B cell (primary cell): Measurements from ENCODE around the gene FATE1. TPM values are rescaled to one million over a fixed set of nuclear protein-coding genes. Genes with fewer than 3 reads are reported as not detected.

ENCODE experiments used
- ATAC-seq: fragments of 200-7000 bp; cut with Tn5 transposase; one replicate; pipeline ENCODE4 v1.10.0; 2021; ENCODE audit warnings: low read depth, mild to moderate bottlenecking, moderate number of reproducible peaks, moderate library complexity
- CTCF ChIA-PET: fragments of 350-600 bp; sonication (Branson Sonifier 250); formaldehyde crosslinking; loops from one replicate; lab custom pipeline; 2021; ENCODE audit warnings: antibody characterized with exemption, inconsistent platforms; lab: Charles Lee
- POLR2A ChIA-PET: fragments of 350-600 bp; sonication (Branson Sonifier 250); formaldehyde crosslinking; loops from one replicate; lab custom pipeline; 2021; ENCODE audit warnings: antibody characterized with exemption; lab: Charles Lee
- DNase-seq: peaks from one replicate; pipeline ENCODE4 v3.0.0; 2013
- H2AFZ ChIP-seq: 2 replicates; pipeline ENCODE4 v1.6.1; 2012; ENCODE audit warnings: mild to moderate bottlenecking, low read depth, low read length; ENCODE audit not compliant: insufficient read depth, poor library complexity, severe bottlenecking
- H3K27ac ChIP-seq, 2 donors: 1 replicate in 1 of 2; 2 replicates in 1 of 2; pipeline ENCODE4 v1.5.1; 2012 to 2013; ENCODE audit warnings: low read length in 2 of 2, mild to moderate bottlenecking in 2 of 2, moderate library complexity in 1 of 2
- H3K27me3 ChIP-seq, 4 experiments: fragments of 200-600 bp in 1 of 4; sonication (generic) in 1 of 4; replicated peaks in 1 of 4; 1 replicate in 2 of 4; 2 replicates in 2 of 4; pipeline versions ENCODE4 v1.6.1 to v1.7.0; 2013 to 2016; ENCODE audit warnings: low read length in 3 of 4, mild to moderate bottlenecking in 2 of 4, mixed read lengths in 1 of 4, moderate library complexity in 1 of 4; ENCODE audit not compliant: insufficient read depth in 4 of 4, control insufficient read depth in 3 of 4; ENCODE audit errors: control extremely low read depth in 1 of 4
- H3K36me3 ChIP-seq, 2 experiments: replicated peaks in 1 of 2; 1 replicate in 1 of 2; 2 replicates in 1 of 2; pipeline versions ENCODE4 v1.6.1 to v1.7.1; 2013; ENCODE audit warnings: low read length in 1 of 2; ENCODE audit not compliant: insufficient read depth in 2 of 2, control insufficient read depth in 1 of 2; ENCODE audit errors: control extremely low read depth in 1 of 2, extremely low read depth in 1 of 2
- H3K4me1 ChIP-seq, 2 donors: fragments of 200-600 bp in 1 of 2; sonication (generic) in 1 of 2; 1 replicate in 1 of 2; 2 replicates in 1 of 2; pipeline versions ENCODE4 v1.5.1 to v1.6.1; 2013 to 2017; ENCODE audit warnings: low read length in 2 of 2; ENCODE audit not compliant: control insufficient read depth in 2 of 2, insufficient read depth in 2 of 2
- H3K4me2 ChIP-seq: replicated peaks from 2 replicates; pipeline ENCODE3; 2012; ENCODE audit warnings: mild to moderate bottlenecking, low read depth, low read length; ENCODE audit not compliant: poor library complexity, severe bottlenecking
- H3K4me3 ChIP-seq, 5 experiments: fragments of 200-600 bp in 1 of 5; sonication (generic) in 1 of 5; 1 replicate in 3 of 5; 2 replicates in 2 of 5; pipeline versions ENCODE4 v1.5.1 to v1.7.0; 2011 to 2016; ENCODE audit warnings: low read length in 4 of 5, mild to moderate bottlenecking in 4 of 5, low read depth in 2 of 5, control low read depth in 1 of 5, moderate library complexity in 1 of 5; ENCODE audit not compliant: insufficient read depth in 1 of 5; ENCODE audit errors: control extremely low read depth in 1 of 5, extremely low read depth in 1 of 5
- H3K79me2 ChIP-seq: fragments of 200-600 bp; sonication (generic); one replicate; pipeline ENCODE4 v1.6.0; 2016; ENCODE audit warnings: low read length; ENCODE audit not compliant: control insufficient read depth, insufficient read depth
- H3K9ac ChIP-seq: fragments of 200-600 bp; sonication (generic); 2 replicates; pipeline ENCODE4 v1.6.1; 2017; ENCODE audit warnings: mild to moderate bottlenecking, low read length, moderate library complexity
- H3K9me3 ChIP-seq, 3 donors: one replicate each; pipeline versions ENCODE4 v1.6.1 to v1.7.1; 2013; ENCODE audit warnings: low read length in 2 of 3; ENCODE audit not compliant: control insufficient read depth in 2 of 3, insufficient read depth in 1 of 3; ENCODE audit errors: control extremely low read depth in 1 of 3
- H4K20me1 ChIP-seq: 2 replicates; pipeline ENCODE4 v1.6.0; 2012; ENCODE audit warnings: mild to moderate bottlenecking, low read length; ENCODE audit not compliant: insufficient read depth, control insufficient read depth, poor library complexity, severe bottlenecking
- H3K27ac Mint-ChIP-seq: one replicate; pipeline ENCODE4 v1.8.0; 2021; ENCODE audit warnings: mixed read lengths
- H3K27me3 Mint-ChIP-seq: one replicate; pipeline ENCODE4 v1.8.0; 2021; ENCODE audit warnings: mixed read lengths
- H3K4me1 Mint-ChIP-seq: one replicate; pipeline ENCODE4 v1.8.0; 2021; ENCODE audit warnings: mixed read lengths
- H3K4me3 Mint-ChIP-seq: one replicate; pipeline ENCODE4 v1.8.0; 2021; ENCODE audit warnings: mixed read lengths
- H3K9me3 Mint-ChIP-seq: one replicate; pipeline ENCODE4 v1.8.0; 2022; ENCODE audit warnings: mixed read lengths; ENCODE audit not compliant: insufficient read depth
- CTCF ChIP-seq: fragments of 200-600 bp; IDR thresholded peaks from one replicate; pipeline ENCODE4 v1.8.0; 2022; ENCODE audit warnings: antibody characterized with exemption, mild to moderate bottlenecking
- EZH2 ChIP-seq: IDR thresholded peaks from 2 replicates; pipeline ENCODE4 v1.6.1; 2012; ENCODE audit warnings: borderline replicate concordance, low read depth, mild to moderate bottlenecking, moderate library complexity, low read length; ENCODE audit not compliant: insufficient read depth, poor library complexity, severe bottlenecking
- WGBS: methylation state at CpG from one replicate; pipeline ENCODE4 v1.1.5; 2013; ENCODE audit warnings: missing lambda C conversion rate; ENCODE audit not compliant: insufficient coverage; 5-methylcytosine and 5-hydroxymethylcytosine counted together
- intact Hi-C: fragments of 100-400 bp; cut with micrococcal nuclease; formaldehyde crosslinking; loops from one replicate; pipeline ENCODE4 v1.10.0; 2022
- polyA plus RNA-seq: library from polyadenylated mRNA; depleted of rRNA; stranded (reverse); fragments of >200 nt; gene quantifications from 2 replicates; pipeline ENCODE4 v1.2.3, GENCODE V29; 2012
- total RNA-seq, 2 donors: library from RNA; stranded (reverse); fragments of 120-200 nt in 1 of 2; gene quantifications; 1 replicate in 1 of 2; 2 replicates in 1 of 2; pipeline versions ENCODE4 v1.2.3 to v1.2.4, GENCODE V29; 2013 to 2022

The FATE1 gene
- total and polyA plus RNA-seq, 2 donors (not counting 1 experiment from before 2014, with no cell fraction given), result not detected

GRCh38 chrX:151750511-151750910, 34.7 kb downstream of the FATE1 start:
- TF ChIP-seq EZH2, result no peak
- no peak for TF ChIP-seq CTCF
- no peaks in the 10 kb centered on the region for H3K79me2 ChIP-seq
- WGBS, result 96% methylated on average over 5 of the region's 5 CpGs
- no peaks in the 10 kb centered on the region for H3K27me3 ChIP-seq
- Mint-ChIP-seq H3K4me3 (no peak overlapping the region), H3K27ac (no peak overlapping the region), H3K4me1 (no peaks in the 10 kb centered on the region), H3K27me3 (peaks cover 3% of the 10 kb centered on the region), H3K9me3 (no peaks in the 10 kb centered on the region)
- DNase-seq (no peak), ATAC-seq (no peak)
- no peaks in the 10 kb centered on the region for H3K36me3 ChIP-seq
- intact Hi-C loops, result no loop called here
- no peaks in the 10 kb centered on the region for H4K20me1 ChIP-seq
- H3K9me3 ChIP-seq, result no peaks in the 10 kb centered on the region
- H2AFZ ChIP-seq, result no peak overlapping the region
- ChIA-PET POLR2A (no interaction called here), CTCF (no interaction called here)
- H3K9ac ChIP-seq, result no peak overlapping the region
- H3K4me3 ChIP-seq, result no peak overlapping the region
- H3K4me1 ChIP-seq, result no peaks in the 10 kb centered on the region
- no peak overlapping the region for H3K27ac ChIP-seq
- H3K4me2 ChIP-seq, result no peak overlapping the region

- Mint-ChIP-seq H3K27ac (no peak overlapping the region), H3K4me3 (no peak overlapping the region), H3K27me3 (peaks cover 3% of the 10 kb centered on the region), H3K9me3 (no peaks in the 10 kb centered on the region), H3K4me1 (no peaks in the 10 kb centered on the region)
- intact Hi-C loops, result no loop called here
- no peaks in the 10 kb centered on the region for H3K4me1 ChIP-seq
- no peak overlapping the region for H3K4me2 ChIP-seq
- WGBS, result 100% methylated on average over 1 of the region's 5 CpGs
- no peaks in the 10 kb centered on the region for H3K27me3 ChIP-seq
- TF ChIP-seq CTCF (no peak), EZH2 (no peak)
- DNase-seq, result no peak
- CTCF ChIA-PET, result no interaction called here
- no peaks in the 10 kb centered on the region for H4K20me1 ChIP-seq
- no peak overlapping the region for H3K9ac ChIP-seq
- H3K9me3 ChIP-seq, result no peaks in the 10 kb centered on the region
- ATAC-seq, result no peak
- H3K79me2 ChIP-seq, result no peaks in the 10 kb centered on the region
- H3K36me3 ChIP-seq, result no peaks in the 10 kb centered on the region
- no peak overlapping the region for H3K4me3 ChIP-seq
- H2AFZ ChIP-seq, result no peak overlapping the region
- no peak overlapping the region for H3K27ac ChIP-seq
- POLR2A ChIA-PET, result no interaction called here
Measured at GRCh38 chrX:151752847-151753246, 37.0 kb downstream of the FATE1 start.
